SH-SY5Y (cell line): ENCODE data around the gene ADGRL1.

Source experiments
- GATA2 ChIP-seq: IDR thresholded peaks from 2 replicates; pipeline ENCODE4 v1.6.1; 2011; ENCODE audit warnings: mild to moderate bottlenecking, low read depth, low read length
- GATA3 ChIP-seq: IDR thresholded peaks from 2 replicates; pipeline ENCODE4 v1.6.1; 2011; ENCODE audit warnings: low read depth, mild to moderate bottlenecking, low read length, moderate library complexity

DNA sequence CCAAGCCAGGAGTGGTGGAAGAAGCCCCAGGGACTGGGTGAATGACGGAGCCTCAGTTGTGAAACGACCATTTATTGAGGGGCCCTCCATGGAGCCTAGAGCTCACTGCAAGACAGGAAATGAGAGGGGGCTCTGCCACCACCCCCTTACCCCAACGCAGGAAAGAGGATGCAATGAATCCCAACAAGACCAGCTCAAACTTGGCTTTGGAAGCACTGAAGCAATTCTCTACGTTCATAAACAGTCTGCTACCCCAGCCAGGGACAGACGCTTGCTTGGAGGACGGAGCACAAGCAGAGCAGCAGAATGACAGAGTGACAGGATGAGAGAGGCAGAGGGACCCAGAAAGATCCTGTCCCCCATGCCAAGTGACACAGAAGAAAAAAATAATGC, 89.4 kb downstream of the ADGRL1 start:
- TF ChIP-seq GATA2 (no peak), GATA3 (no peak)
